WTC11 (cell line): ENCODE data around the gene UNC13D.

Experiments
- TF ChIP-seq, protein P1 (sequence below): fragments of 200-600 bp; IDR thresholded peaks from 2 replicates; pipeline ENCODE4 v1.8.0; 2022; ENCODE audit warnings: antibody characterized with exemption
- TF ChIP-seq, protein P2 (sequence below): sonication (generic); formaldehyde crosslinking; IDR thresholded peaks from 2 replicates; pipeline ENCODE4 v1.8.1; 2023; ENCODE audit warnings: mild to moderate bottlenecking, missing genetic modification reagents

DNA sequence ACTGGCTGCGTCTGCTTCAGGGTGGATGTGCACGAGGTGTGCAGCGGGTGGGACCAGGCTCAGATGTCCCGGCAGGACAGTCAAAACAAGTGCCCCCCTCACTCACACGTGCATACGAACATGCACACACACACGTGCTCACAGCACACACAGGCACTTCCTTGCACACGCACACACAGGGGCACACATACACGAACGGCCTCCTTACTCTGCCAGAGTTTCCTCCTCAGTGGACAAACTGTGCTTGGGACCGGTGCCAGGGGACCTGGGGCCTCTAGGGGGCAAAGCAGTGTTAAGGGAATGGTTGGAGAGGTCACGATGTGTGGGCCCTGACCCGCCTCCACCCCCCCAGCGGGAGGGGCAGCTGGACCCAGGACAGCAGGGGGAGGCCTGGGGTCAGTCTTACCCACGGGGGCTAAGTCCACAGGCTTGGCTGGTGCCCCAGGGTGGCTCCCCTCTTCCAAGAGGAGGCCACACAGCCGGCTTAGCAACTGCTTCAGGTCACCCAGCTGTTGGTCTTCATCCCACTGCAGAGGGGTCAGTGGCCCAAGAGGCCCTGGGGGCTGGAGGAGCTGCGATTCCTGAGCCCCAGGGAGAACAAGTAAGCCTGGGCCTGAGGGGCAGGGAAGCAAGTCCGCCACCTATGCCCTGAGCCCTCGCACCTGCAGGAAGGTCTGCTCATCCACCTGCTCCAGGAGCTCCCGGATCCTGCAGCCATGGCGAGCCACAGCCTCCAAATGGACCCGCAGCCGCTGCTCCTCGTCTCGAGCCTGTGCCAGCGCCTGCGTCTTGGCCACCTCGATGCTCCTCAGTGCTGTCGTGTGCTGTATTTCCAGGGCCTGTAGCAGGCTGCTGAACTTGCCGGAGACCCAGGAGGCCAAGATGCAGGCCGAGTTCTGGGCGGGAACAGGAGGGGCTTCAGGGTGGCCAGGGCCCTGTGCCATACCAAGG lies 47.7 kb upstream of the UNC13D start:
- TF ChIP-seq, protein P1, sequence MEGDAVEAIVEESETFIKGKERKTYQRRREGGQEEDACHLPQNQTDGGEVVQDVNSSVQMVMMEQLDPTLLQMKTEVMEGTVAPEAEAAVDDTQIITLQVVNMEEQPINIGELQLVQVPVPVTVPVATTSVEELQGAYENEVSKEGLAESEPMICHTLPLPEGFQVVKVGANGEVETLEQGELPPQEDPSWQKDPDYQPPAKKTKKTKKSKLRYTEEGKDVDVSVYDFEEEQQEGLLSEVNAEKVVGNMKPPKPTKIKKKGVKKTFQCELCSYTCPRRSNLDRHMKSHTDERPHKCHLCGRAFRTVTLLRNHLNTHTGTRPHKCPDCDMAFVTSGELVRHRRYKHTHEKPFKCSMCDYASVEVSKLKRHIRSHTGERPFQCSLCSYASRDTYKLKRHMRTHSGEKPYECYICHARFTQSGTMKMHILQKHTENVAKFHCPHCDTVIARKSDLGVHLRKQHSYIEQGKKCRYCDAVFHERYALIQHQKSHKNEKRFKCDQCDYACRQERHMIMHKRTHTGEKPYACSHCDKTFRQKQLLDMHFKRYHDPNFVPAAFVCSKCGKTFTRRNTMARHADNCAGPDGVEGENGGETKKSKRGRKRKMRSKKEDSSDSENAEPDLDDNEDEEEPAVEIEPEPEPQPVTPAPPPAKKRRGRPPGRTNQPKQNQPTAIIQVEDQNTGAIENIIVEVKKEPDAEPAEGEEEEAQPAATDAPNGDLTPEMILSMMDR, result no peak
- TF ChIP-seq, protein P2, sequence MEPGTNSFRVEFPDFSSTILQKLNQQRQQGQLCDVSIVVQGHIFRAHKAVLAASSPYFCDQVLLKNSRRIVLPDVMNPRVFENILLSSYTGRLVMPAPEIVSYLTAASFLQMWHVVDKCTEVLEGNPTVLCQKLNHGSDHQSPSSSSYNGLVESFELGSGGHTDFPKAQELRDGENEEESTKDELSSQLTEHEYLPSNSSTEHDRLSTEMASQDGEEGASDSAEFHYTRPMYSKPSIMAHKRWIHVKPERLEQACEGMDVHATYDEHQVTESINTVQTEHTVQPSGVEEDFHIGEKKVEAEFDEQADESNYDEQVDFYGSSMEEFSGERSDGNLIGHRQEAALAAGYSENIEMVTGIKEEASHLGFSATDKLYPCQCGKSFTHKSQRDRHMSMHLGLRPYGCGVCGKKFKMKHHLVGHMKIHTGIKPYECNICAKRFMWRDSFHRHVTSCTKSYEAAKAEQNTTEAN (CRISPR knock-in tag), result no peak
